HG03280 (cell line): ENCODE measurements around the gene ABI2.
A peak's percentile ranks its signal among the peaks of the same experiment; 100 is the strongest.

Source experiments
- ATAC-seq: cut with Tn5 transposase; IDR thresholded peaks from one replicate; pipeline ENCODE4 v1.9.1; 2021; ENCODE audit warnings: mild to moderate bottlenecking, moderate library complexity; ENCODE audit not compliant: unreplicated experiment

Gene ABI2

DNA sequence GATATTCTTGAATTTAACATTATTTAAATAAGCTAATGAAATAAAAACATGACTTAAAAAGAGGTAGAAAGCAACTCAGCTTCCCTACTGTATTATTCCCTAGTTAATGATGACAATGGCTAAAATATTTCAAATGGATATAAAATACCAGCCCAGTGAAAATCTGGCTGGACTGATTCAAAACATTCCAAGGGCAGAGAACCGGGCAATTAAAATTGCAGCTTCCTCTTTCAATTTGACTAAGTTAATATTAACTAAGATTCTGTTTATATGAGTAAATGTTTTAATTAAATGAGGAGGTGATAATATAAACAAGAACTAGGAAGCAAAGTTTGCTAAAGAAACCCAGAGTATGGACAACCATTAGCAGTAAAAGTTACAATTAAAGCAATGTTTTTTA lies 141.4 kb downstream of the ABI2 start:
- ATAC-seq = no peak

DNA sequence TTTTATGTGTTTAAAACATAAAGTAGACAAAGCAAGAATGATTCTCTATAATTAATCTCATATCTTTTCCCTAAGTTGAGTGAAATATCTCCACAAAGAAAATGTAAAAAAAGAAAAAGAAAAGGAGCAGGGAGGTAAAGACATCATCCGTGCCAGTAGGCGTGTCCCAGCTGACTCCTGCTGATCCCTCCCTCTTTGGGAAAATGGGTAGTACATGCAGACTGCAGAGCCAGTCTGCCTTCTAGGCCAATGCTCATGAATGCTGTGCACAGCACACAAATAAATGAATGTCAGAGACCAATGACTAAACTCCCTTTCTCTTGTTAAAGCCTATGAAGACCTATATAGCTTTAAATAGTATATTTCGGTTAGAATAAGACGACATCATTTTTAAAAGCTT lies 142.2 kb downstream of the ABI2 start:
- ATAC-seq = no peak

- ATAC-seq = no peak
These were observed 143.1 kb downstream of the ABI2 start for GRCh38 chr2:203471323-203471722.

DNA sequence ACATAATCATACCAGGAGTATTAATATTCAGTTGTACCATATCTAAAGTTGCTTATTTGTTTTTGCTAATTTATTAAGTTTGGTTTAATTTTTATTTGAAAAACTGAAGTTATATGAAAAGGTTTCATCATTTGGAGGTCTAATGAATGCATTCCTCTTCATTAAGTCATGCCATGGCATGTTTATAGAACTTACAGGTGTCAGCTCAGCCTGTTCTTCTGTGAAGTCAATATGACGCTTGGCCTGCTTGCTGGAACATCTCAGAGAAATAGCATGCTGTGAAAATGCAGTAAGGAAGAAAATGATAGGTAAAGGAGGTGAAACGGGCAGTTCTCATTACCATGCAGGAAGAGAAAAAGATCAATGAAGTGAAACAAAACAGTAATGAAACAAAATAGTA lies 148.7 kb downstream of the ABI2 start:
- no peak for ATAC-seq

GRCh38 chr2:203480623-203481022 lies 152.4 kb downstream of the ABI2 start:
- ATAC-seq = no peak

- ATAC-seq = peak; percentile 80
These were observed 156.3 kb downstream of the ABI2 start for GRCh38 chr2:203484266-203485112.

DNA sequence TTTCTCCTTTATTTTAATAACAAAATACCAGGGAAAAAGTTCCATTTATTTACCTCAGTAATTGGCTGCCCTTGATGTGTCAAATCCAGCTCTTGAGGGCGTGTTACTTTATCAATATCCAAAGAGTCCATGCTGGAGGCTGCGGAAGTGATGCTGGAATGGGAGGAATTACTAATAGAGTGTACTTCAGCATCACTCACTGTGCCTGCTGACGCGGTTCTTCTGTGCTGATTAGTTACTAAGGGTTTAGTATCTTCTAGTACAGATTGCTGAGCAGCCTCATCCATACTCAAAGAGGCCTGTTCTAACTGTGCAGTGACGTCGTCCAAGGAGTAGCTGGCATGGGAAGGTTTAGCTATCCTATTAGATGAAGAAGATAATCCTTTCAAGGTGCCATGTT lies 161.3 kb downstream of the ABI2 start:
- ATAC-seq = no peak

- ATAC-seq = no peak
These were observed 162.2 kb downstream of the ABI2 start for GRCh38 chr2:203490391-203490790.

GRCh38 chr2:203492965-203493364 lies 164.8 kb downstream of the ABI2 start:
- ATAC-seq = no peak
